ENCODE results near the gene BCL7A. TPM values are rescaled to one million over a fixed set of nuclear protein-coding genes. Genes with fewer than 3 reads are reported as not detected.

Gene BCL7A
- total and polyA plus RNA-seq, 9 of the 15 experiments (the other 6 are each of a cell fraction or from before 2014, with no cell fraction given) = 0.25 to 21.9 (median 14.9) TPM

DNA sequence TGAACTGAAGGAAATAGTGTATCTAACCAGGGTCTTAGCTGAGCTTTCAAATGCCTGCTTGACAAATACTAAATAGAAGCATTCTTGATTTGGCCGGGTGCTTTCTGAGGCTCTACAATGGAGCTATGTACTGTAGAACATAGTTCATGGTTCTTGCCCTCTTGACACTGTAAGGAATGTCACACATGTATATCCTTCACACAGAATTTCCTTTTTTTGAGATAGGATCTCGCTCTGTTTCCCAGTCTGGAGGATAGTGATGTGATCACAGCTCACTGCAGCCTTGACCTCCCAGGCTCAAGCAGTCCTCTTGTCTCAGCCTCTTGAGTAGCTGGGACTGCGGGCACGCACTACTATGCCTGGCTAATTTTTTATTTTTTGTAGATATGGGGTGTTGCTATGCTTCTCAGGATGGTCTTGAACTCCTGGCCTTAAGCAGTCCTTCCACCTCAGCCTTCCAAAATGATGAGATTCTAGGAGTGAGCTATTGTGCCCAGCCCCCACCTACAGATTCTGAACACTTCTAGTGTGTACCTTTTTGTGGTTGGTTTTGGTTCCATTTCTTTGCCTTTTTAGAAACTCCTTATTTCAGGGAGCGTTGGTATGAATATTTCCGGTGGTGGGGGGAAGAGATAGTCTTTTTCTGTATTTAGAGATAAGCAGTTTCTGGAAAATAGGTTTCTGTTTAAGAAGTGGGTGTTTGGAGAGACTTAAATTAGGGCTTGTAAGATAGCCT, 61.1 kb downstream of the BCL7A start (continued):
- TF ChIP-seq, protein P1, sequence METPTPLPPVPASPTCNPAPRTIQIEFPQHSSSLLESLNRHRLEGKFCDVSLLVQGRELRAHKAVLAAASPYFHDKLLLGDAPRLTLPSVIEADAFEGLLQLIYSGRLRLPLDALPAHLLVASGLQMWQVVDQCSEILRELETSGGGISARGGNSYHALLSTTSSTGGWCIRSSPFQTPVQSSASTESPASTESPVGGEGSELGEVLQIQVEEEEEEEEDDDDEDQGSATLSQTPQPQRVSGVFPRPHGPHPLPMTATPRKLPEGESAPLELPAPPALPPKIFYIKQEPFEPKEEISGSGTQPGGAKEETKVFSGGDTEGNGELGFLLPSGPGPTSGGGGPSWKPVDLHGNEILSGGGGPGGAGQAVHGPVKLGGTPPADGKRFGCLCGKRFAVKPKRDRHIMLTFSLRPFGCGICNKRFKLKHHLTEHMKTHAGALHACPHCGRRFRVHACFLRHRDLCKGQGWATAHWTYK (CRISPR knock-in tag; IDR thresholded peaks at IDR 0.05) = no peak
- TF ChIP-seq TCF3 (CRISPR knock-in tag; IDR thresholded peaks at IDR 0.05) = peak; percentile 76
- TF ChIP-seq, protein P2, sequence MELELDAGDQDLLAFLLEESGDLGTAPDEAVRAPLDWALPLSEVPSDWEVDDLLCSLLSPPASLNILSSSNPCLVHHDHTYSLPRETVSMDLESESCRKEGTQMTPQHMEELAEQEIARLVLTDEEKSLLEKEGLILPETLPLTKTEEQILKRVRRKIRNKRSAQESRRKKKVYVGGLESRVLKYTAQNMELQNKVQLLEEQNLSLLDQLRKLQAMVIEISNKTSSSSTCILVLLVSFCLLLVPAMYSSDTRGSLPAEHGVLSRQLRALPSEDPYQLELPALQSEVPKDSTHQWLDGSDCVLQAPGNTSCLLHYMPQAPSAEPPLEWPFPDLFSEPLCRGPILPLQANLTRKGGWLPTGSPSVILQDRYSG (tag; conservative IDR thresholded peaks at IDR 0.05; ENCODE audit: low read depth) = no peak
- TF ChIP-seq ZNF586 (CRISPR knock-in tag; conservative IDR thresholded peaks at IDR 0.05) = no peak
- TF ChIP-seq TOE1 (IDR thresholded peaks at IDR 0.05; ENCODE audit: borderline replicate concordance) = no peak
- no peak for TF ChIP-seq TOE1 (CRISPR knock-in tag; IDR thresholded peaks at IDR 0.05; ENCODE audit: borderline replicate concordance, low read depth)
- TF ChIP-seq ZNF561 (CRISPR knock-in tag; conservative IDR thresholded peaks at IDR 0.05) = no peak
- no peak for TF ChIP-seq CHD2 (IDR thresholded peaks at IDR 0.05; ENCODE audit: low read depth, low read length)
- no peak for TF ChIP-seq ZNF263 (CRISPR knock-in tag; IDR thresholded peaks at IDR 0.05; ENCODE audit: borderline replicate concordance)
- TF ChIP-seq ILF3 (IDR thresholded peaks at IDR 0.05; ENCODE audit: borderline replicate concordance) = no peak
- no peak for TF ChIP-seq HDAC2 (IDR thresholded peaks at IDR 0.05)
- no peak for TF ChIP-seq RHOXF2B (CRISPR knock-in tag; conservative IDR thresholded peaks at IDR 0.05)
- TF ChIP-seq OTX1 (CRISPR knock-in tag; IDR thresholded peaks at IDR 0.05) = no peak
- no peak for TF ChIP-seq ZNF311 (CRISPR knock-in tag; IDR thresholded peaks at IDR 0.05)
- TF ChIP-seq NFATC3 (IDR thresholded peaks at IDR 0.05) = no peak
- TF ChIP-seq ZC3H11A (IDR thresholded peaks at IDR 0.05; ENCODE audit: low read depth, low read length) = no peak
- no peak for TF ChIP-seq ZNF583 (CRISPR knock-in tag; IDR thresholded peaks at IDR 0.05)
- no peak for TF ChIP-seq POLR3G (IDR thresholded peaks at IDR 0.05; ENCODE audit: extremely low read depth, insufficient read length, insufficient replicate concordance)
- no peak for TF ChIP-seq HNRNPLL (IDR thresholded peaks at IDR 0.05; ENCODE audit: low read depth, low read length, poor library complexity, severe bottlenecking)
- TF ChIP-seq U2AF2 (optimal IDR thresholded peaks at IDR 0.05; ENCODE audit: low read depth, low read length) = no peak
- TF ChIP-seq ERF (CRISPR knock-in tag; IDR thresholded peaks at IDR 0.05) = no peak
- no peak for TF ChIP-seq BRF1 (IDR thresholded peaks at IDR 0.05; ENCODE audit: borderline replicate concordance, extremely low read depth, insufficient read length)
- TF ChIP-seq TAF15 (IDR thresholded peaks at IDR 0.05; ENCODE audit: low read depth, low read length) = no peak
- TF ChIP-seq MEF2D (tag; conservative IDR thresholded peaks at IDR 0.05; ENCODE audit: low read depth) = peak; percentile 54; the same call in 1 of the 2 replicates
- TF ChIP-seq GTF2A2 (tag; IDR thresholded peaks at IDR 0.05) = no peak
- no peak for TF ChIP-seq KHSRP (IDR thresholded peaks at IDR 0.05)
- TF ChIP-seq NR3C1 (CRISPR knock-in tag; IDR thresholded peaks at IDR 0.05) = no peak
- TF ChIP-seq ZNF347 (CRISPR knock-in tag; IDR thresholded peaks at IDR 0.05; ENCODE audit: low read depth) = no peak
- no peak for TF ChIP-seq ZNF274 (IDR thresholded peaks at IDR 0.05; ENCODE audit: borderline replicate concordance, low read depth, low read length)
- TF ChIP-seq TEAD4 (IDR thresholded peaks at IDR 0.05; ENCODE audit: low read length) = peak; percentile 81
- no peak for TF ChIP-seq TEAD4 (CRISPR knock-in tag; IDR thresholded peaks at IDR 0.05; ENCODE audit: borderline replicate concordance)
